Esophagus squamous epithelium (tissue), 4 donors: Measurements from ENCODE around the gene TMEM38B.

Source experiments
- POLR2A ChIP-seq, 4 donors: fragments of 450-650 bp; IDR thresholded peaks; one replicate each; pipeline ENCODE4 v1.6.1; 2017; ENCODE audit warnings: antibody characterized with exemption in 4 of 4, mild to moderate bottlenecking in 4 of 4, moderate library complexity in 3 of 4
- TF ChIP-seq, protein P1 (sequence below), 6 experiments: fragments of 450-650 bp in 4 of 6; fragments of 200-600 bp in 2 of 6; sonication (generic) in 2 of 6; IDR thresholded peaks; one replicate each; pipeline ENCODE4 v1.5.1; 2016 to 2019; ENCODE audit warnings: antibody characterized with exemption in 6 of 6, mild to moderate bottlenecking in 4 of 6, moderate library complexity in 4 of 6

DNA sequence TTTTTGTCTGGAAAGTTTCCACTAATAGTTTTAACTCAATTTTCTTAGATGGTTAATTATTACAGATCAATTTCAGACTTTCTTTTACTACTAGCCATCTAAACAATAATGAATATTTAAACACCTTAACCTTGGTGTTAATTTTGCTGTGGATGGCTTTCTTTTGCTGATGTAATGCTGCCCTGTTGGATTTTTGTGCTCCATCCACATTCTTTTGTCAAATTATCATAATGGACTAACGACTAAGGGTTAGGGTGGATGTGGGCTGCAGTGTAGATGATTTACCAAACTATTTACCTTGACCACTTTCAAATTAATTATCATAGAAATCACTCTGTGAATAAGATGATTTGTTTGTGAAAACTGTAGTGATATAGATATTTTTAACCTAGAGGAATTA is 15.6 kb upstream of the TMEM38B start:
- no peak for TF ChIP-seq POLR2A (IDR thresholded peaks at IDR 0.05)
- TF ChIP-seq, protein P1, sequence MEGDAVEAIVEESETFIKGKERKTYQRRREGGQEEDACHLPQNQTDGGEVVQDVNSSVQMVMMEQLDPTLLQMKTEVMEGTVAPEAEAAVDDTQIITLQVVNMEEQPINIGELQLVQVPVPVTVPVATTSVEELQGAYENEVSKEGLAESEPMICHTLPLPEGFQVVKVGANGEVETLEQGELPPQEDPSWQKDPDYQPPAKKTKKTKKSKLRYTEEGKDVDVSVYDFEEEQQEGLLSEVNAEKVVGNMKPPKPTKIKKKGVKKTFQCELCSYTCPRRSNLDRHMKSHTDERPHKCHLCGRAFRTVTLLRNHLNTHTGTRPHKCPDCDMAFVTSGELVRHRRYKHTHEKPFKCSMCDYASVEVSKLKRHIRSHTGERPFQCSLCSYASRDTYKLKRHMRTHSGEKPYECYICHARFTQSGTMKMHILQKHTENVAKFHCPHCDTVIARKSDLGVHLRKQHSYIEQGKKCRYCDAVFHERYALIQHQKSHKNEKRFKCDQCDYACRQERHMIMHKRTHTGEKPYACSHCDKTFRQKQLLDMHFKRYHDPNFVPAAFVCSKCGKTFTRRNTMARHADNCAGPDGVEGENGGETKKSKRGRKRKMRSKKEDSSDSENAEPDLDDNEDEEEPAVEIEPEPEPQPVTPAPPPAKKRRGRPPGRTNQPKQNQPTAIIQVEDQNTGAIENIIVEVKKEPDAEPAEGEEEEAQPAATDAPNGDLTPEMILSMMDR (IDR thresholded peaks at IDR 0.05): no peak
